K562 (cell line): ENCODE measurements around the gene ENKUR. TPM values are rescaled to one million over a fixed set of nuclear protein-coding genes. Genes with fewer than 3 reads are reported as not detected.

Experiments used
- ATAC-seq: fragments of 200-7000 bp; cut with Tn5 transposase; 3 replicates; pipeline ENCODE4 v1.9.1; 2020; ENCODE audit warnings: moderate library complexity
- BruUV-seq: library from RNA; stranded (reverse); fragments of 400-500 nt; replicated peaks from 2 replicates; lab custom pipeline; 2021; lab: Mats Ljungman, UMichigan
- CTCF ChIA-PET: fragments of 300-600 bp; formaldehyde crosslinking; extraction: SDS; loops from one replicate; lab custom pipeline; 2021; ENCODE audit warnings: low intra/inter-chr PET ratio; lab: Yijun Ruan, JAX
- POLR2A ChIA-PET: fragments of 300-600, 350-650 bp; sonication (Branson Sonifier 250); formaldehyde crosslinking; extraction: SDS; loops from one replicate; lab custom pipeline; 2021; ENCODE audit warnings: antibody characterized with exemption, inconsistent platforms; lab: Yijun Ruan, JAX
- DNase-seq, 4 experiments: peaks; one replicate each; pipeline versions ENCODE4 v3.0.0 to v3.0.0-alpha.2; 2011 to 2018; ENCODE audit warnings: low spot score in 3 of 4, mixed read lengths in 3 of 4; ENCODE audit errors: extremely low read depth in 1 of 4
- FAIRE-seq: peaks from 2 replicates; lab custom pipeline; 2011; peaks lifted over from hg19 to GRCh38; lab: Jason Lieb, UNC
- H2AFZ ChIP-seq: 2 replicates; pipeline ENCODE4 v1.6.0; 2011; ENCODE audit warnings: low read depth, low read length, control low read depth, inconsistent platforms
- H3K27ac ChIP-seq: fragments of 200-600 bp; 3 replicates; pipeline ENCODE4 v1.8.0; 2011; ENCODE audit warnings: low read depth, mild to moderate bottlenecking, control low read depth, inconsistent platforms, low read length, moderate library complexity, mixed read lengths; ENCODE audit errors: extremely low read depth
- H3K27me3 ChIP-seq, 2 experiments: fragments of 300-600 bp in 1 of 2; 2 replicates in 1 of 2; 3 replicates in 1 of 2; pipeline versions ENCODE4 v1.6.0 to v1.8.0; 2011; ENCODE audit warnings: inconsistent platforms in 2 of 2, low read length in 2 of 2, mild to moderate bottlenecking in 1 of 2, mixed read lengths in 1 of 2, moderate library complexity in 1 of 2; ENCODE audit not compliant: control insufficient read depth in 2 of 2, insufficient read depth in 2 of 2
- H3K36me3 ChIP-seq: fragments of 300-600 bp; 3 replicates; pipeline ENCODE4 v1.8.0; 2011; ENCODE audit warnings: mild to moderate bottlenecking, low read length, inconsistent platforms; ENCODE audit not compliant: control insufficient read depth, insufficient read depth
- H3K4me1 ChIP-seq, 2 experiments: fragments of 200-600 bp in 1 of 2; replicated peaks in 1 of 2; 2 replicates in 1 of 2; 3 replicates in 1 of 2; pipeline versions ENCODE4 v1.5.1 to v1.8.0; 2011; ENCODE audit warnings: inconsistent platforms in 2 of 2, low read length in 2 of 2, mild to moderate bottlenecking in 1 of 2, mixed read lengths in 1 of 2, moderate library complexity in 1 of 2; ENCODE audit not compliant: control insufficient read depth in 2 of 2, insufficient read depth in 2 of 2
- H3K4me2 ChIP-seq: 2 replicates; pipeline ENCODE4 v1.6.1; 2011; ENCODE audit warnings: low read length, control low read depth, inconsistent platforms, mixed read lengths; ENCODE audit not compliant: insufficient read depth
- H3K4me3 ChIP-seq: fragments of 200-600 bp; sonication (generic), shearing (Covaris generic); 2 replicates; pipeline ENCODE4 v1.5.1; 2016; ENCODE audit warnings: control low read depth, inconsistent platforms
- H3K79me2 ChIP-seq: fragments of 200-600 bp; 3 replicates; pipeline ENCODE4 v1.8.0; 2011; ENCODE audit warnings: low read length, inconsistent platforms; ENCODE audit not compliant: control insufficient read depth, insufficient read depth
- H3K9ac ChIP-seq, 2 experiments: 2 replicates each; pipeline versions ENCODE4 v1.6.0 to v1.6.1; 2011; ENCODE audit warnings: low read depth in 2 of 2, low read length in 2 of 2, control low read depth in 1 of 2, inconsistent platforms in 1 of 2, mild to moderate bottlenecking in 1 of 2, mixed read lengths in 1 of 2; ENCODE audit not compliant: insufficient read depth in 1 of 2
- H3K9me1 ChIP-seq: one replicate; pipeline ENCODE4 v1.6.0; 2011; ENCODE audit warnings: inconsistent platforms, mild to moderate bottlenecking, low read length, moderate library complexity; ENCODE audit not compliant: control insufficient read depth, insufficient read depth
- H3K9me3 ChIP-seq: replicated peaks from 2 replicates; pipeline ENCODE4 v1.5.1; 2011; ENCODE audit warnings: low read depth, low read length, inconsistent platforms; ENCODE audit not compliant: control insufficient read depth, insufficient read depth
- H4K20me1 ChIP-seq: replicated peaks from 2 replicates; pipeline ENCODE4 v1.6.1; 2011; ENCODE audit warnings: low read length, inconsistent platforms, mixed read lengths; ENCODE audit not compliant: control insufficient read depth, insufficient read depth
- CBX8 ChIP-seq: fragments of 200-600 bp; sonication (generic); IDR thresholded peaks from 2 replicates; pipeline ENCODE4 v1.6.1; 2012; ENCODE audit warnings: borderline replicate concordance, mixed run types, low read depth, mild to moderate bottlenecking, moderate library complexity, mixed read lengths, low read length, control low read depth, inconsistent platforms; ENCODE audit not compliant: poor library complexity, severe bottlenecking; ENCODE audit errors: extremely low read depth
- CXXC5 ChIP-seq: fragments of 250-450 bp; sonication (Bioruptor Pico); IDR thresholded peaks from 2 replicates; pipeline ENCODE4 v1.8.0; 2022; ENCODE audit warnings: inconsistent platforms, mild to moderate bottlenecking, moderate library complexity
- EGR1 ChIP-seq: fragments of 450-650 bp; conservative IDR thresholded peaks from 2 replicates; pipeline ENCODE4 v1.6.1; 2017; ENCODE audit warnings: mild to moderate bottlenecking
- MIER1 ChIP-seq: fragments of 450-650 bp; IDR thresholded peaks from 2 replicates; pipeline ENCODE4 v1.6.1; 2016; ENCODE audit warnings: antibody characterized with exemption, mild to moderate bottlenecking, low read depth
- PCBP2 ChIP-seq: fragments of 200-400 bp; formaldehyde crosslinking; IDR thresholded peaks from 2 replicates; pipeline ENCODE4 v1.6.1; 2018; ENCODE audit warnings: low read length, low read depth, mild to moderate bottlenecking, moderate library complexity; ENCODE audit not compliant: poor library complexity, severe bottlenecking
- SMAD2 ChIP-seq: fragments of 150-350 bp; IDR thresholded peaks from 2 replicates; pipeline ENCODE4 v1.6.1; 2014; ENCODE audit warnings: low read depth, mild to moderate bottlenecking, low read length
- ZNF24 ChIP-seq: fragments of 450-650 bp; IDR thresholded peaks from 2 replicates; pipeline ENCODE4 v1.6.1; 2016
- ZNF253 ChIP-seq: fragments of 250-450 bp; sonication (Bioruptor Pico); conservative IDR thresholded peaks from 2 replicates; pipeline ENCODE4 v1.6.1; 2021; ENCODE audit warnings: mild to moderate bottlenecking
- whole genome bisulfite sequencing: fragments of 100-300 bp; shearing (Covaris generic); methylation state at CpG from one replicate; pipeline ENCODE4 v1.1.6; 2016; ENCODE audit warnings: low coverage, mixed read lengths; ENCODE audit not compliant: insufficient coverage; ENCODE audit errors: missing lambda C conversion rate; 5-methylcytosine and 5-hydroxymethylcytosine counted together
- in situ Hi-C: fragments of 300-500 bp; cut with MboI; formaldehyde crosslinking; loops from 4 replicates; pipeline ENCODE4 v1.15.0; 2018; ENCODE audit warnings: inconsistent platforms, mixed read lengths
- intact Hi-C: fragments of 100-400 bp; cut with micrococcal nuclease; formaldehyde crosslinking; loops from 2 replicates; pipeline ENCODE4 v1.14.2; 2022
- polyA plus RNA-seq, 8 experiments: library from polyadenylated mRNA; depleted of rRNA in 4 of 8; stranded (reverse) in 5 of 8; unstranded in 3 of 8; fragments of >200 nt; fragmentation: Nextera tagmentation in 2 of 8; fragmentation: Illumina TruSeq in 1 of 8; extraction: Ambion mirVana in 2 of 8; extraction: Trizol in 1 of 8; gene quantifications; 2 replicates each; pipeline versions ENCODE4 v1.2.1 to v1.2.3, GENCODE V29; 2011 to 2014; ENCODE audit warnings: inconsistent platforms in 1 of 8, missing spikeins in 1 of 8
- total RNA-seq, 7 experiments: library from RNA; depleted of rRNA in 6 of 7; stranded (reverse); fragments of >200 nt in 6 of 7; fragmentation: Illumina TruSeq in 2 of 7; extraction: Trizol in 2 of 7; gene quantifications; 2 replicates each; pipeline versions ENCODE4 v1.2.1 to v1.2.3, GENCODE V29; 2011 to 2021; ENCODE audit warnings: low replicate concordance in 1 of 7
- TF ChIP-seq, protein P1 (sequence below): sonication (generic); formaldehyde crosslinking; IDR thresholded peaks from 2 replicates; pipeline ENCODE4 v1.8.1; 2023; ENCODE audit warnings: mild to moderate bottlenecking, missing genetic modification reagents
- TF ChIP-seq, protein P2 (sequence below): fragments of 150-350 bp; conservative IDR thresholded peaks from 2 replicates; pipeline ENCODE4 v1.6.1; 2014; ENCODE audit warnings: low read length

The ENKUR gene
- total and polyA plus RNA-seq, 9 of the 15 experiments (the other 6 are each of a cell fraction or from before 2014, with no cell fraction given), result 0.06 to 0.46 (median 0.20) TPM

DNA sequence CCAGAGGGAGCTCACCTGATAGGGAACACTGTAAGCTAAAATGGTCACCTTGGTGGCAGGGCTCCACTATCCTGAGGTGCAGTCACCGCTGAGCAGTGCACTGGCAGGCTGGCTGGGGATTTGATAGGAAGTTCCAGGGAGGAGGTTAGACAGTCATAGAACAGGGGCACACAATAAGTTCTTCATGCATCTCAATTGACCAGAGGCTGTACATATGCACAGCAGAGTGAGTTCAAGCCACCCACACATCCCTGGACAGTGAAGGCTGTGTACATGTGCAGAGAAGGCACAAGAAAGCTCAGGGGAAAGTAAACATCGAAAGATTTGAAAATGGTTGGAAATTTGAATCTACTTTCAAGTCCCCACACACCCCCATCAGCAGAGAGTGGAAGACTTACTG lies 77.4 kb downstream of the ENKUR start:
- Histone ChIP-seq H3K9ac (peak overlapping the region in 1 of 2 experiments; percentile 36; a peak in 1 of 4 replicates), H3K4me2 (no peak overlapping the region), H2AFZ (peak overlapping the region; percentile 19; the same call in 1 of the 2 replicates), H3K27me3 (no peaks in the 10 kb centered on the region), H3K79me2 (no peaks in the 10 kb centered on the region), H4K20me1 (no peaks in the 10 kb centered on the region), H3K9me1 (no peaks in the 10 kb centered on the region), H3K36me3 (no peaks in the 10 kb centered on the region), H3K27ac (no peak overlapping the region), H3K4me1 (no peaks in the 10 kb centered on the region; a peak in 2 of 5 replicates), H3K4me3 (no peak overlapping the region), H3K9me3 (no peaks in the 10 kb centered on the region)
- TF ChIP-seq EGR1, result peak; percentile 40; the same call in 1 of the 2 replicates
- TF ChIP-seq SMAD2, result no peak
- DNase-seq (no peak), ATAC-seq (peak; percentile 54), FAIRE-seq (no peak)
- 57% methylated on average over 2 of the region's 2 CpGs for WGBS
- in situ Hi-C loops, result no loop called here
- intact Hi-C loops, result no loop called here
- POLR2A ChIA-PET, result interaction anchor here (2.0 kb wide), 1 partner anchor 9 kb away, joined by 7 read pairs; no protein-coding TSS in a partner anchor
- CTCF ChIA-PET, result no interaction called here
- BruUV-seq, result no TSS peak

DNA sequence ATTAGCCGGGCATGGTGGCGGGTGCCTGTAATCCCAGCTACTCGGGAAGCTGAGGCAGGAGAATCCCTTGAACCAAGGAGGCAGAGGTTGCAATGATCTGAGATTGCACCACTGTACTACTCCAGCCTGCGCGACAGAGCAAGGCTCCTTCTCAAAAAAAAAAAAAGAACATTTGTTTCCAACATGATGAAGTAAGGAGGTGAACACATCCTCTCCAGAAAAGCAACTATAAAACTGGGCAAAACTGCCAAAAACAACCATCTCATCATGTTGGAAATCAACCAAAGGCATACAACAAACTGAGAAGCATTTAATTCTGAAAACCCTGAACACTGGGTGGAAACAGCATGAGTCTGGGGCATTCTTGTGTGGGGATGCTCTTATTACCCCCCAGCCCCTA lies 77.9 kb downstream of the ENKUR start:
- H3K9me1 ChIP-seq, result no peaks in the 10 kb centered on the region
- H3K9me3 ChIP-seq, result no peaks in the 10 kb centered on the region
- intact Hi-C loops (no loop called here), in situ Hi-C loops (no loop called here)
- H3K4me3 ChIP-seq, result no peak overlapping the region
- FAIRE-seq, result no peak
- H2AFZ ChIP-seq, result no peak overlapping the region
- CTCF ChIA-PET, result no interaction called here
- ATAC-seq, result no peak
- no peak overlapping the region for H3K27ac ChIP-seq
- no peaks in the 10 kb centered on the region for H3K79me2 ChIP-seq
- H3K36me3 ChIP-seq, result no peaks in the 10 kb centered on the region
- WGBS, result 64% methylated on average over 5 of the region's 5 CpGs
- no peaks in the 10 kb centered on the region for H4K20me1 ChIP-seq
- no peaks in the 10 kb centered on the region for H3K27me3 ChIP-seq
- no TSS peak for BruUV-seq
- no peaks in the 10 kb centered on the region; a peak in 2 of 5 replicates for H3K4me1 ChIP-seq
- peak overlapping the region in 1 of 2 experiments; percentile 36; a peak in 1 of 4 replicates for H3K9ac ChIP-seq
- POLR2A ChIA-PET, result interaction anchor here (2.0 kb wide), 1 partner anchor 8 kb away, joined by 7 read pairs; no protein-coding TSS in a partner anchor
- no peak for DNase-seq
- no peak overlapping the region for H3K4me2 ChIP-seq
- TF ChIP-seq ZNF253 (no peak), PCBP2 (no peak), CBX8 (no peak), MIER1 (no peak), CXXC5 (no peak), ZNF24 (no peak)
- TF ChIP-seq, protein P1, sequence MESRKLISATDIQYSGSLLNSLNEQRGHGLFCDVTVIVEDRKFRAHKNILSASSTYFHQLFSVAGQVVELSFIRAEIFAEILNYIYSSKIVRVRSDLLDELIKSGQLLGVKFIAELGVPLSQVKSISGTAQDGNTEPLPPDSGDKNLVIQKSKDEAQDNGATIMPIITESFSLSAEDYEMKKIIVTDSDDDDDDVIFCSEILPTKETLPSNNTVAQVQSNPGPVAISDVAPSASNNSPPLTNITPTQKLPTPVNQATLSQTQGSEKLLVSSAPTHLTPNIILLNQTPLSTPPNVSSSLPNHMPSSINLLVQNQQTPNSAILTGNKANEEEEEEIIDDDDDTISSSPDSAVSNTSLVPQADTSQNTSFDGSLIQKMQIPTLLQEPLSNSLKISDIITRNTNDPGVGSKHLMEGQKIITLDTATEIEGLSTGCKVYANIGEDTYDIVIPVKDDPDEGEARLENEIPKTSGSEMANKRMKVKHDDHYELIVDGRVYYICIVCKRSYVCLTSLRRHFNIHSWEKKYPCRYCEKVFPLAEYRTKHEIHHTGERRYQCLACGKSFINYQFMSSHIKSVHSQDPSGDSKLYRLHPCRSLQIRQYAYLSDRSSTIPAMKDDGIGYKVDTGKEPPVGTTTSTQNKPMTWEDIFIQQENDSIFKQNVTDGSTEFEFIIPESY (CRISPR knock-in tag), result no peak
- TF ChIP-seq, protein P2, sequence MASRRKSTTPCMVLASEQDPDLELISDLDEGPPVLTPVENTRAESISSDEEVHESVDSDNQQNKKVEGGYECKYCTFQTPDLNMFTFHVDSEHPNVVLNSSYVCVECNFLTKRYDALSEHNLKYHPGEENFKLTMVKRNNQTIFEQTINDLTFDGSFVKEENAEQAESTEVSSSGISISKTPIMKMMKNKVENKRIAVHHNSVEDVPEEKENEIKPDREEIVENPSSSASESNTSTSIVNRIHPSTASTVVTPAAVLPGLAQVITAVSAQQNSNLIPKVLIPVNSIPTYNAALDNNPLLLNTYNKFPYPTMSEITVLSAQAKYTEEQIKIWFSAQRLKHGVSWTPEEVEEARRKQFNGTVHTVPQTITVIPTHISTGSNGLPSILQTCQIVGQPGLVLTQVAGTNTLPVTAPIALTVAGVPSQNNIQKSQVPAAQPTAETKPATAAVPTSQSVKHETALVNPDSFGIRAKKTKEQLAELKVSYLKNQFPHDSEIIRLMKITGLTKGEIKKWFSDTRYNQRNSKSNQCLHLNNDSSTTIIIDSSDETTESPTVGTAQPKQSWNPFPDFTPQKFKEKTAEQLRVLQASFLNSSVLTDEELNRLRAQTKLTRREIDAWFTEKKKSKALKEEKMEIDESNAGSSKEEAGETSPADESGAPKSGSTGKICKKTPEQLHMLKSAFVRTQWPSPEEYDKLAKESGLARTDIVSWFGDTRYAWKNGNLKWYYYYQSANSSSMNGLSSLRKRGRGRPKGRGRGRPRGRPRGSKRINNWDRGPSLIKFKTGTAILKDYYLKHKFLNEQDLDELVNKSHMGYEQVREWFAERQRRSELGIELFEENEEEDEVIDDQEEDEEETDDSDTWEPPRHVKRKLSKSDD, result no peak
